Uterus (tissue), 4 donors: ENCODE measurements around the gene ABHD10. TPM values are rescaled to one million over a fixed set of nuclear protein-coding genes. Genes with fewer than 3 reads are reported as not detected.

Experiments used
- DNase-seq, 2 donors: peaks; one replicate each; pipeline ENCODE4 v3.0.0-alpha.2; 2019 to 2020
- H3K27ac ChIP-seq, 2 donors: fragments of 200-600 bp; sonication (generic); 1 replicate in 1 of 2; 2 replicates in 1 of 2; pipeline ENCODE4 v1.5.1; 2016 to 2018
- H3K27me3 ChIP-seq, 2 donors: fragments of 200-600 bp; sonication (generic); one replicate each; pipeline ENCODE4 v1.5.1; 2018 to 2019; ENCODE audit warnings: control low read depth in 1 of 2
- H3K36me3 ChIP-seq, 2 donors: fragments of 200-600 bp; sonication (generic); one replicate each; pipeline ENCODE4 v1.5.1; 2019; ENCODE audit warnings: control low read depth in 1 of 2
- H3K4me1 ChIP-seq, 2 donors: fragments of 200-600 bp; sonication (generic); one replicate each; pipeline ENCODE4 v1.5.1; 2018 to 2019; ENCODE audit warnings: control low read depth in 1 of 2
- H3K4me3 ChIP-seq, 2 donors: fragments of 200-600 bp; sonication (generic); 1 replicate in 1 of 2; 2 replicates in 1 of 2; pipeline ENCODE4 v1.5.1; 2018 to 2019; ENCODE audit warnings: mild to moderate bottlenecking in 1 of 2
- H3K9me3 ChIP-seq, 2 donors: fragments of 200-600 bp; sonication (generic); one replicate each; pipeline ENCODE4 v1.5.1; 2019; ENCODE audit warnings: control low read depth in 1 of 2
- CTCF ChIP-seq, 4 experiments: fragments of 200-600 bp in 2 of 4; fragments of 450-650 bp in 2 of 4; sonication (generic) in 2 of 4; IDR thresholded peaks; one replicate each; pipeline ENCODE4 v1.5.1; 2016 to 2019; ENCODE audit warnings: antibody characterized with exemption in 4 of 4, mild to moderate bottlenecking in 2 of 4, moderate library complexity in 1 of 4
- POLR2A ChIP-seq, 2 donors: fragments of 450-650 bp; IDR thresholded peaks; one replicate each; pipeline ENCODE4 v1.6.1; 2016; ENCODE audit warnings: antibody characterized with exemption in 2 of 2, mild to moderate bottlenecking in 1 of 2, moderate library complexity in 1 of 2
- intact Hi-C: fragments of 100-400 bp; cut with DNase I; formaldehyde crosslinking; loops from one replicate; pipeline ENCODE4 v1.15.1; 2023; ENCODE audit warnings: low total_unique reads
- total RNA-seq, 4 donors: library from RNA; depleted of rRNA in 3 of 4; stranded (reverse); fragments of >200 nt in 3 of 4; gene quantifications; one replicate each; pipeline versions ENCODE4 v1.1.0 to v1.2.4, GENCODE V29; 2014 to 2023
- donor health status: DM: yes; HTN: yes; CAD: no.

The ABHD10 gene
- total RNA-seq, 4 donors from 2014 or later = 25.6 to 74.1 (median 35.8) TPM

- H3K4me1 ChIP-seq = peaks cover 0 to 6% of the 10 kb centered on the region in 2 donors
- no peak overlapping the region for H3K27ac ChIP-seq
- intact Hi-C loops = no loop called here
- no peak overlapping the region for H3K4me3 ChIP-seq
- DNase-seq = no peak
- H3K27me3 ChIP-seq = no peaks in the 10 kb centered on the region
- TF ChIP-seq CTCF (IDR thresholded peaks at IDR 0.05) (no peak), POLR2A (IDR thresholded peaks at IDR 0.05) (no peak)
- H3K36me3 ChIP-seq = no peaks in the 10 kb centered on the region
- no peaks in the 10 kb centered on the region for H3K9me3 ChIP-seq
Observed at GRCh38 chr3:111986800-111987199, 8.0 kb downstream of the ABHD10 start.

DNA sequence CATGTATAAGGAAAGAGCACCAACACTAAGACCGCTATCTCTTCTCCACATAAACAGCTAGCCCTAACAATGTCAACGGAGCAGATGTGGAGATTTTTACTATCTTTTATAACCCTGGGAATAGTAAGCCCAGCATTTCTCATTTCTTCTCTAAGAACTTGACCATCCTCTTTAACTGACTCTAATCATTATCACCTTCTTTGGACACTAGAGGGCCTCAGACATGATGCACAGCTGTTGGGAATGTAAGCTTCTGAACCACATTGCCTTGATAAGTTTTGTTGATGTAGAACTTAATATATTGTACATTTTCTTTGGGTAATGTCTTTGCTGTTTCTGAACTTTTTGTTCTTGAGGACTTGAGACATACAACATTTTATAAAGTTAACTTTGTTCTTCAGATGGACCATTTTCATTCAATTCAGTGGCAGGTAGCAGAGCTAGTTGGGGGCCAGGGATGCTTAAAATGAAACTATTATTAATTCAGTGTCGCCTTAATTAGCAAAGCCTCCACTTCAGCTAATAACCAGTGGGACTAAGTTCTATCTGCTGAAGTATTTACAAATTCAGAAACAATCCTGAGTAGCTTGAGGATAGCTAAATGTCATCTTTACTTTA, 10.3 kb downstream of the ABHD10 start:
- no peaks in the 10 kb centered on the region for H3K9me3 ChIP-seq
- DNase-seq = no peak
- no peaks in the 10 kb centered on the region for H3K4me1 ChIP-seq
- intact Hi-C loops = no loop called here
- H3K36me3 ChIP-seq = no peaks in the 10 kb centered on the region
- no peak overlapping the region for H3K27ac ChIP-seq
- H3K4me3 ChIP-seq = no peak overlapping the region
- peak; percentile 40 to 55 (median 50) for TF ChIP-seq CTCF (IDR thresholded peaks at IDR 0.05)
- no peak for TF ChIP-seq POLR2A (IDR thresholded peaks at IDR 0.05)
- no peaks in the 10 kb centered on the region for H3K27me3 ChIP-seq

GRCh38 chr3:111993038-111993437, 14.2 kb downstream of the ABHD10 start:
- H3K9me3 ChIP-seq = no peaks in the 10 kb centered on the region
- H3K27ac ChIP-seq = no peak overlapping the region
- no peaks in the 10 kb centered on the region for H3K27me3 ChIP-seq
- no peaks in the 10 kb centered on the region for H3K36me3 ChIP-seq
- DNase-seq = no peak
- H3K4me3 ChIP-seq = no peak overlapping the region
- intact Hi-C loops = no loop called here
- no peaks in the 10 kb centered on the region for H3K4me1 ChIP-seq
- TF ChIP-seq CTCF (IDR thresholded peaks at IDR 0.05) (no peak), POLR2A (IDR thresholded peaks at IDR 0.05) (no peak)

- no peaks in the 10 kb centered on the region for H3K9me3 ChIP-seq
- H3K4me1 ChIP-seq = peaks cover 0 to 4% of the 10 kb centered on the region in 2 donors
- no peak for DNase-seq
- TF ChIP-seq POLR2A (IDR thresholded peaks at IDR 0.05) = no peak
- TF ChIP-seq CTCF (IDR thresholded peaks at IDR 0.05) = no peak
- H3K27ac ChIP-seq = no peak within 1 kb of the TSS
- no peaks in the 10 kb centered on the region for H3K27me3 ChIP-seq
- intact Hi-C loops = no loop called here
- H3K4me3 ChIP-seq = peak within 1 kb of the TSS; percentile 4 to 25
- H3K36me3 ChIP-seq = no peaks in the 10 kb centered on the region
Observed at GRCh38 chr3:111998636-111999483, 20.0 kb downstream of the ABHD10 start, which contains the start of gene TAGLN3. Gene TAGLN3 (plus strand): TSS chr3:111998922. CDS start chr3:111999423, 501 bp downstream.
